ENCODE data around the gene EHMT1. TPM values are rescaled to one million over a fixed set of nuclear protein-coding genes. Genes with fewer than 3 reads are reported as not detected.

Gene EHMT1
- total and polyA plus RNA-seq, 2 of the 13 experiments (the other 11 are each of a cell fraction or from before 2014, with no cell fraction given), result 23.0 to 27.1 TPM

DNA sequence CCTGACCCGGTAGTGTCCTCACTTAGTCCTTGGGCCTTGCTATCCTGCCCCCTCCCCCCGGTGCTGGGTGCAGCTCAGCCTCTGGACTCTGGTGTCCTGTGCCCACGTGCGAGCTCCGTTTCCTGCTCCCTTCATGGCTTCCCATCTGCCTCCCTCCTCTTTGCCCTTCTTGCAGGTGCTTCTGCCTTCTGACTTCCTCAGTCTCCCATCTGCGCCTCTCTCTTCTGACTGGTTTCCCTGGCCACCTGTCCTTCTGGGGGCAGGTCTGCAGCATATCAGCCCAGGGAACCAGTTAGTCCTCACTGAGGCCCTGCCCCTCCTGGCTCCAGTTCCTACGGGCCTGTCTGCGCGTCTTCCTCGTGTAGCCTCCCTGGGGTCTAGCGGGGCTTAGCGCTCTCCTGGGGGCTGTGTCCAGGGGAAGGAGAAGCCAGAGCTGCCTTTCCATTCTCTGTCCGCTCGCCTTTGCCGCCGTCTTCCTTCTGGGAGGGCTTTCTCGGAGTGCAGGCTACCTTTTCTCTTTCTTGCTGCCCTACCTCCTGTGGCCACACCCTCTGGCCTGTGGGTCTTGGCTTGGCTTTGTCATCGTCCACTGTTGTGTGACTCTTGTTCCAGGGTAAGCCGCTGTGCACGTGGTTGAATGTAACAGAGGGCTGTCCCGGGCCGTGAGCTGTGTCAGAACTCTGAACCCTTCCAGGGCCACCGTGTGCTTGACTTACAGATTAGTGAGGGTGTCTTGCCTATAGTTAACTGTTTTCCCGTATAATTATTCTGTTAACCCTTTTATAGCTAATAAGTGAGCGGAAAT, 51.8 kb downstream of the EHMT1 start (continued):
- TF ChIP-seq ZHX2 (IDR thresholded peaks at IDR 0.05; ENCODE audit: low read depth), result no peak
- TF ChIP-seq ZHX2 (CRISPR knock-in tag; IDR thresholded peaks at IDR 0.05; ENCODE audit: borderline replicate concordance), result no peak
- TF ChIP-seq ZNF275 (CRISPR knock-in tag; IDR thresholded peaks at IDR 0.05; ENCODE audit: borderline replicate concordance), result no peak
- TF ChIP-seq KMT2B (CRISPR knock-in tag; IDR thresholded peaks at IDR 0.05), result peak; percentile 75
- no peak for TF ChIP-seq SP140L (CRISPR knock-in tag; IDR thresholded peaks at IDR 0.05; ENCODE audit: borderline replicate concordance)
- peak; percentile 63; the same call in 1 of the 2 replicates for TF ChIP-seq THAP9 (CRISPR knock-in tag; IDR thresholded peaks at IDR 0.05; ENCODE audit: borderline replicate concordance)
- no peak; the same call in 1 of the 2 replicates for TF ChIP-seq NFYB (CRISPR knock-in tag; IDR thresholded peaks at IDR 0.05)
- TF ChIP-seq HNF4G (IDR thresholded peaks at IDR 0.05; ENCODE audit: borderline replicate concordance, low read depth, low read length), result peak; percentile 51
- TF ChIP-seq HNF4G (CRISPR knock-in tag; IDR thresholded peaks at IDR 0.05; ENCODE audit: borderline replicate concordance, low read depth), result 0 out of 2 replicates have a peak, but pooled peaks have one; percentile 59
- no peak for TF ChIP-seq ZFYVE20 (CRISPR knock-in tag; IDR thresholded peaks at IDR 0.05; ENCODE audit: borderline replicate concordance, low read depth)
- TF ChIP-seq RBFOX2 (IDR thresholded peaks at IDR 0.05; ENCODE audit: low read depth, low read length), result no peak
- no peak for TF ChIP-seq HOXA5 (CRISPR knock-in tag; IDR thresholded peaks at IDR 0.05)
- TF ChIP-seq SMAD9 (CRISPR knock-in tag; IDR thresholded peaks at IDR 0.05), result no peak
- TF ChIP-seq ATRX (CRISPR knock-in tag; IDR thresholded peaks at IDR 0.05; ENCODE audit: borderline replicate concordance), result no peak
- no peak for TF ChIP-seq HDAC6 (IDR thresholded peaks at IDR 0.05; ENCODE audit: low read depth, low read length)
- TF ChIP-seq MAZ (IDR thresholded peaks at IDR 0.05; ENCODE audit: borderline replicate concordance, low read depth, low read length), result 0 out of 2 replicates have a peak, but pooled peaks have one; percentile 9
- peak; percentile 68 for TF ChIP-seq MAZ (CRISPR knock-in tag; IDR thresholded peaks at IDR 0.05; ENCODE audit: low read depth)
- TF ChIP-seq ZNF660 (CRISPR knock-in tag; IDR thresholded peaks at IDR 0.05; ENCODE audit: borderline replicate concordance, low read depth), result no peak
- no peak; the same call in 1 of the 2 replicates for TF ChIP-seq ZNF558 (CRISPR knock-in tag; IDR thresholded peaks at IDR 0.05; ENCODE audit: borderline replicate concordance)

Measured in HepG2 (cell line).